Natural killer cell treated with Interleukin-12 subunit alpha and Interleukin-12 subunit beta and Interleukin-15 and Interleukin-18, amount 100 ng/mL, for 72 hours (primary cell): ENCODE data around the gene ARHGAP25. TPM values are rescaled to one million over a fixed set of nuclear protein-coding genes. Genes with fewer than 3 reads are reported as not detected.

Experiments
- ATAC-seq, 2 donors: fragments of 150-1000 bp; cut with Tn5 transposase in 1 of 2; sonication (Bioruptor Pico), chemical (Tn5 transposase) in 1 of 2; 2 replicates each; pipeline ENCODE4 v1.10.0; 2021
- DNase-seq: peaks from one replicate; pipeline ENCODE4 v3.0.0; 2022; ENCODE audit warnings: low spot score
- H3K27ac Mint-ChIP-seq, 2 donors: 1 replicate in 1 of 2; 2 replicates in 1 of 2; pipeline ENCODE4 v1.8.0; 2022; ENCODE audit warnings: mixed read lengths in 2 of 2, mild to moderate bottlenecking in 1 of 2, moderate library complexity in 1 of 2
- H3K27me3 Mint-ChIP-seq, 2 donors: 1 replicate in 1 of 2; 2 replicates in 1 of 2; pipeline ENCODE4 v1.8.0; 2022; ENCODE audit warnings: mixed read lengths in 2 of 2
- H3K36me3 Mint-ChIP-seq: one replicate; pipeline ENCODE4 v1.8.0; 2022; ENCODE audit warnings: mixed read lengths
- H3K4me1 Mint-ChIP-seq, 2 donors: 1 replicate in 1 of 2; 2 replicates in 1 of 2; pipeline ENCODE4 v1.8.0; 2022; ENCODE audit warnings: low read depth in 2 of 2, mixed read lengths in 2 of 2, mild to moderate bottlenecking in 1 of 2
- H3K4me3 Mint-ChIP-seq: one replicate; pipeline ENCODE4 v1.8.0; 2022; ENCODE audit warnings: mixed read lengths
- H3K9me3 Mint-ChIP-seq: 2 replicates; pipeline ENCODE4 v1.8.0; 2022; ENCODE audit warnings: mixed read lengths
- total RNA-seq, 2 donors: library from RNA; stranded (reverse); gene quantifications; one replicate each; pipeline ENCODE4 v1.2.3, GENCODE V29; 2022

Gene ARHGAP25
- total RNA-seq, 2 donors from 2014 or later: 121 to 170 TPM

DNA sequence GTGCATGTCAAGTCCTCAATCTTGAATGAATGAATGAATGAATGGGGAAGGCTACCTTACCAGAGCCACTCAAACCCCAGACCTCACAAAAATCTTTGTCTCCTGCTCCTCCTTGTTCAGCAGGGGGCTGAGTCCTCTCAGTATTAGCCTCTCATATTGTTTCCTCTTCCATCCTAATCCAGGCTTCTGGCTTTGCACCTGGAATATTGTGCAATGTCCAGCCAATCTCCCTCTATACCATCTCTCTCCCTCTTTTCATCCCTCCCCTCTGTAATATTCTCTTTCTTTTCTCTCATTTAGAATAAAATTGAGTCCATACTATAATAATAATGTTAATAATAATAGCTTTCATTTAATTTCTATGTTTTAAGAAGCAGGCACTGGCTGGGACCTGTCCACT is 34.3 kb downstream of the ARHGAP25 start:
- Mint-ChIP-seq H3K27me3 (no peaks in the 10 kb centered on the region), H3K27ac (peak overlapping the region; percentile 90 to 96), H3K4me3 (peak overlapping the region; percentile 94), H3K36me3 (no peaks in the 10 kb centered on the region), H3K4me1 (peaks cover 92 to 100% of the 10 kb centered on the region in 2 donors), H3K9me3 (no peaks in the 10 kb centered on the region)
- DNase-seq: no peak
- ATAC-seq: no peak

DNA sequence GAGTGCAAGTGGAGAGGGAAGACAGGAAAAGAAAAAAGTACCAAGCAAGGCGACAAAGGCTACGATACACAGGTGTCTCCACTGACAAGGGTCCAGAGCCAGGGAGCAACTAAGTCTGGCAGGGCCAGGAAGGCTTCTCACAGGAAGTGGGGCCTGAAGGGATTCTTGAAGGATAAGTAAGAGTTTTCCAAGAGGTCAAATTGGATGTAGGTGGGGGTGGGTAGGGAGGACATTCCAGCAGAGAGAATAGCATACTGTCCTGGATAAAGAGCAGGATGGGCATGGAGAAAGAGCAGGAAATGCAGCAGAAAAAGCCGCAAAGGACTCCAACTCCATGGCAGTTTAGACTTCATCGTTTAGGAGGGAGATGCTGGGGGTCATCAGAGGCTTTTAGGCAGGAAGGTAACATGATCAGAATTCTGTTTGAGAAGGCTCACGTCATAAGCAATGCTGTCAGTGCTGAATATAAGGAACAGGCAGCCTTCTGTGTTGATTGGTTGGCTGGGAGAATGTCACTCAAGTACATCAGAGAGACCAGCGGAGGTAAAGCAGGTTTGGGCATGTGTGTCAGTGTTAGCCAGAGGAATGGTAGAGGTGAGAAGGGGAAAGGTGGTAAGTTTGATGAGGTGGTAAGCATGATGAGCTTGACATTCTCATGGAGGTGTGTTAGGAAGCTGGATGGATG is 35.1 kb downstream of the ARHGAP25 start:
- Mint-ChIP-seq H3K4me3 (peak overlapping the region; percentile 94), H3K4me1 (peaks cover 91 to 99% of the 10 kb centered on the region in 2 donors), H3K27me3 (no peaks in the 10 kb centered on the region), H3K36me3 (no peaks in the 10 kb centered on the region), H3K9me3 (no peaks in the 10 kb centered on the region), H3K27ac (peak overlapping the region; percentile 90 to 96)
- ATAC-seq: no peak
- DNase-seq: no peak

DNA sequence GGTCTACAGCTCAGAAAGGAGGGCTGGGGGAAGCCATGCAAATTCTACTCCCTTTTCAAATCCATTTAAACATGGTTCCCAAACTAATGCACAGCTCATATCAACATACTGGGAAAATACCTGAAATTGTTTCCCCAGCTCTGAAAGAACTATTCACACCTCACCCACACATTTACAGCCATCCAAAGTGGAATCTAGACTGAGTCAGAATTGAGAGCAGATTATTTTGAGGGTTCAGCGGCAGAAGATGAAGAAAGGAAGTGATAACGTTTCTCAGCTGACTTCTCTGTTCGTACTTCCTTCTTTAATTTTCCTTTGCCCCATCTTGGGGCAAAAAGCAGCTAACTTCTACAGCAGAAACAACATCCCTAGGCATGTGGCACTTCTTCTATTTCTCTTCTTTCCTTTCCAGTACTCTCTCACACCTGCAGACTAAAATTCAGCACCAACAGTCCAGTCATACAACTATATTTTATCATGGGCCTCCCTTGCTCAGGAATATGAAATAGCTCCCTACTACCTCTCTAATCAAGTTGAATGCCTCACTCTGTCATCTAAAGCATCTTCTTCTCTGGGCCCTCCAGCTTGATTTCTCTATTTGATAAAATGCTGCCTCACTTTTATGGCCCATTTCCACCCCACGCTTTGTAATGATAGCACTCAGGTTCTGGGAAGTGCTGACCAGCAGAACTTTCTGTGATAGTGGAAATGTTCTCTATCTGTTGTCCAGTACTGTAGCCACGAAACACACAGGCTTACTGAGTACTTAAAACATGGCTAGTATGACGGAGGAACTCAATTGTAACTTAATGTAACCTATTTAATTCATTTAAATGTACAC is 35.9 kb downstream of the ARHGAP25 start:
- Mint-ChIP-seq H3K27ac (peak overlapping the region; percentile 90 to 96), H3K4me1 (peaks cover 90 to 97% of the 10 kb centered on the region in 2 donors), H3K9me3 (no peaks in the 10 kb centered on the region), H3K27me3 (no peaks in the 10 kb centered on the region), H3K36me3 (peaks cover 5% of the 10 kb centered on the region), H3K4me3 (peak overlapping the region; percentile 94)
- ATAC-seq (no peak), DNase-seq (no peak)

DNA sequence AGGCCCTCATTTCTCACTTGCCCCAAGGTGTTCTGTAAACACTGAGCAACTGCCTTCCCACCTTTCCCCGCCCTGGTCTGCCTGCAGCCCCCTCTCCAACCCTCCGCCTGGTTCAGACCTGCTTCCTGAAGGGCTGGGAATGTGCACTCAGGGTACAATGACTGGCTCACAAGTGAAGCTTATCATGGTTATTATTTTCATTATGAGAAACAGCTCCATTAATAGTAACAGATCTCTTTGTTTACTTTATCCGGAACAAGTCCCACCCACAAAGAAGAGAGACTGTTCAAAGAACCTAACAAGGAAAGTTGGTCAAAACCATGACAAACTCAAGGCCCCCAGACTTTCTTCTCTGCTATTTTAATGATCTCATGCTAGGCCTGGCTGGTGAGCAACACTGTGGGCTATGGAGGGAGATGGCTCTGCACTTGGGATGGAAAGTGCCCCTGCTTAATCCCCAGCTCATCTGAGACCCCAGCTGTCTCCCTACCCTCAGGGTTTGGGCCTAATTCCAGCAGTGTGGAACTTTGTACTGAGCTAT is 36.7 kb downstream of the ARHGAP25 start:
- Mint-ChIP-seq H3K36me3 (peaks cover 13% of the 10 kb centered on the region), H3K4me1 (peaks cover 90 to 97% of the 10 kb centered on the region in 2 donors), H3K27ac (peak overlapping the region; percentile 90 to 96), H3K4me3 (peak overlapping the region; percentile 94), H3K9me3 (no peaks in the 10 kb centered on the region), H3K27me3 (no peaks in the 10 kb centered on the region)
- ATAC-seq (no peak), DNase-seq (no peak)

DNA sequence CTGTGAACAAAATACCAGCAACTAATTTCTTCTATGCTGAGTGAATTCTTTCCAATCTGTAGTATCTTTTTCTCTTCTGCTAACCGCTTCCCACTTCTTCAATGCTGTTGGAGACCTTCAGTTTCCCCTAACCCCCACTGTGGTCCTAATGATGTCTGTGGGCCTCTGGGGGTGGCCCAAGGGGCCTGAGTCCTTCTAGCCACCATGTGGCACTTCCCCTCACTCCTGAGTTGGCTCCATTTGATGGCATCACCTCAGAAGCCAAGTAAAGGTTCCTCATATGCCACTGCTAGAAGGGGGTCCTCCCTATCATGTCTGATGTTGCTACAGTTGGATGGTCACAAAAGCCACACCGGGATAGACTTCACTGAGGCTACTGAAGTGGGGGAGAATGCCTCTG is 37.5 kb downstream of the ARHGAP25 start:
- Mint-ChIP-seq H3K27ac (peak overlapping the region; percentile 90 to 96), H3K4me1 (peaks cover 91 to 97% of the 10 kb centered on the region in 2 donors), H3K4me3 (peak overlapping the region; percentile 94), H3K9me3 (no peaks in the 10 kb centered on the region), H3K27me3 (no peaks in the 10 kb centered on the region), H3K36me3 (peaks cover 17% of the 10 kb centered on the region)
- ATAC-seq (no peak), DNase-seq (no peak)

DNA sequence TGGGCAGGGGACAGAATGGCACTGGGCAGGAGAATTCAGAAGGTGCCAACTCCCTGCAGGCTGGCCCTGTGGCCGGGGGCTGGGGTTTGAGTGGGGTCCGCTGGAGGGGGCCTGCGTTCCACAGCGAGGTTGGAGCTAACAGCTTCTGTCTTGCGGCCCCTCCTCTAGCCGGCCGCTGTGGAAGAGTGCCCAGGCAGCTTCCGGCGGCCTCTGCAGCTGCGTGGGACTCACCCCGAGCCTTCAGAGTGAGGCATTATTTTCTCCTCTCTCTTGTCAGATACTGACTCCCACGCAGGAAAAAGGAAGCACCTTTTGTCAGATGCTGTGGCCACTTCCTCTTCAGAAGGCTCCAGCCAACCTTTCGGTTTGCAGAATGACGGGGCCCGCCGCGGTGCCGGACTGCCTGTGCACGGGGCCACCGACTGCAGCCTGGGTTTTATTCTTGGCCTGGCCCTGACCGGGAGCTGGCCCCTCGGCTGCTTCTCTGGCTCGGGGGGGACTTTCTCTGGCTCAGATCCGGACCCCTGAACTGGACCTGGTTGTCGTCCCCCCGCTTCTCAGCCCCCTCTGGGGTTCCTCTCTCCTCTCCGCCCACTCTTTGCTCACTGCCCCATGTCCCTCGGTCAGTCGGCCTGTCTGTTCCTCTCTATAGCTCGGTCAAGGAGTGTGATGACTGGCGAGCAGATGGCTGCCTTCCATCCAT is 40.1 kb downstream of the ARHGAP25 start:
- ATAC-seq (peak; percentile 89 to 91), DNase-seq (peak; percentile 91)
- Mint-ChIP-seq H3K4me3 (peak overlapping the region; percentile 94), H3K36me3 (peaks cover 21% of the 10 kb centered on the region), H3K9me3 (no peaks in the 10 kb centered on the region), H3K4me1 (peaks cover 80 to 88% of the 10 kb centered on the region in 2 donors), H3K27ac (peak overlapping the region; percentile 90 to 96), H3K27me3 (no peaks in the 10 kb centered on the region)

DNA sequence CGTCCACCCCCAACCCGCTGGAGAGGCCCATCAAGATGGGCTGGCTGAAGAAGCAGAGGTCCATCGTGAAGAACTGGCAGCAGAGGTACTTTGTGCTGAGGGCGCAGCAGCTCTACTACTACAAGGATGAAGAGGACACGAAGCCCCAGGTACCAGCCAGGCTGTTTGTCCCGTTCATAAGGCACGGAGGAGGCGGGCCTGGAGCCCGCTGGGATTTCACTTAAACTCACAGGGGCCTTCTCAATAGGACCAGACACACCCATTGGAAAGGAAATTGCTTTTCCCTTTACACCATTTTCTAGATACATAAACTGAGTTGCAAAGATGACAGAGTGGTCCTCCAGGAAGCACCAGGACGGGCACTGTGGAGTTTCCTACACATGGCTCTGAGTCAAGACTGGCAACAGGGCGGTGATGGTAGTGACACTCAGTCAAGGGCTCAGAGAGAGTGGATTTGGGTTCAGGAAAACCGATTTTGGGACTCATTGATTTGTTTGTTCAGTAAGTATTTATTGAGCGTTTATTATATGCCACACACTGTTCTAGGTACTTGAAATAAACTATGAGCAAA is 40.7 kb downstream of the ARHGAP25 start:
- H3K4me3 Mint-ChIP-seq: peak overlapping the region; percentile 94
- no peaks in the 10 kb centered on the region for H3K9me3 Mint-ChIP-seq
- H3K4me1 Mint-ChIP-seq: peaks cover 77 to 87% of the 10 kb centered on the region in 2 donors
- DNase-seq (no peak), ATAC-seq (peak; percentile 2 to 31)
- H3K27ac Mint-ChIP-seq: peak overlapping the region; percentile 90 to 96
- no peaks in the 10 kb centered on the region for H3K27me3 Mint-ChIP-seq
- peaks cover 24% of the 10 kb centered on the region for H3K36me3 Mint-ChIP-seq

DNA sequence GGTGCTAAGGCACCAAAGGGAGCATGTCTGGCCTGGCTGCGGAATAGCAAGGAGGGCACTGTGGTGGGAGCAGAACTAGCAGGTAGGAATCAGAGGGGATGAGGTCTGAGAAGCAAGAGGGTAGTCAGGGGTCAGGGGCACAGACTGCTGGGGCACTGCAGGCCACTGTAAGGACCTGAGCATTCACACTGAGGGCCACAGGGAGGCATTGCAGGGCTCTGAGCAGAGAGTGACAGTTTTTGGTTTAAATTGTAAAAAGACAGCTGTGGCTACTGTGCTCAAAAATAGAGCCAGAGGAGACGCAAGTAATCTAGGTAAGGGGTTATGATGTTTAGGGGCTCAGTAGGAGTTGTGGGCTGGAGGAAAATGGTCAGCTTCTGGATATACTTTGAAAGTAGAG is 41.5 kb downstream of the ARHGAP25 start:
- no peak for DNase-seq
- peak overlapping the region; percentile 94 for H3K4me3 Mint-ChIP-seq

DNA sequence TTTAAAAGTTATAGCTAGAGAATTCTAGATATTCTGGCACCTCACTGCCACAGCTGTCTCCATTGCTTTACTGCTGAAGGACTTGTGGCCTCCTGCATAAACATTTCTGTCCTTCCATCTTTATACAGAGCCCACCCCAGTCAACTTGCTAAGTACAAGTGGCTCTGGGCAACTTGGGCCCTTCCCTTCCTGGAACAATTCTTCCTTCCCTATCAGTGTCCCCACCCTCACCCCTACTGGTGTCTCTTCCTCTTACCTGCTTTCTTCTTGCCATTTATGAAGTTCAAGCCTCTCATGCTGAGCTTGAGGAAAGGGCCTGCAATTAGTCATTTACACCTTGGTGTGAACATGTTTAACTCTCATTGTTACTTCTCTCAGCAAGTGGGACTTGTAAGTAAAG is 45.0 kb downstream of the ARHGAP25 start:
- Mint-ChIP-seq H3K36me3 (peaks cover 36% of the 10 kb centered on the region), H3K4me3 (peak overlapping the region; percentile 82), H3K9me3 (no peaks in the 10 kb centered on the region), H3K27ac (peak overlapping the region; percentile 83 to 89), H3K4me1 (peaks cover 60 to 63% of the 10 kb centered on the region in 2 donors), H3K27me3 (no peaks in the 10 kb centered on the region)
- no peak for ATAC-seq
- no peak for DNase-seq

More for the DNA sequence above, 41.5 kb downstream of the ARHGAP25 start:
- peaks cover 31% of the 10 kb centered on the region for H3K36me3 Mint-ChIP-seq
- H3K9me3 Mint-ChIP-seq: no peaks in the 10 kb centered on the region
- no peaks in the 10 kb centered on the region for H3K27me3 Mint-ChIP-seq
- H3K4me1 Mint-ChIP-seq: peaks cover 78 to 87% of the 10 kb centered on the region in 2 donors
- H3K27ac Mint-ChIP-seq: peak overlapping the region; percentile 90 to 96
- ATAC-seq: no peak

DNA sequence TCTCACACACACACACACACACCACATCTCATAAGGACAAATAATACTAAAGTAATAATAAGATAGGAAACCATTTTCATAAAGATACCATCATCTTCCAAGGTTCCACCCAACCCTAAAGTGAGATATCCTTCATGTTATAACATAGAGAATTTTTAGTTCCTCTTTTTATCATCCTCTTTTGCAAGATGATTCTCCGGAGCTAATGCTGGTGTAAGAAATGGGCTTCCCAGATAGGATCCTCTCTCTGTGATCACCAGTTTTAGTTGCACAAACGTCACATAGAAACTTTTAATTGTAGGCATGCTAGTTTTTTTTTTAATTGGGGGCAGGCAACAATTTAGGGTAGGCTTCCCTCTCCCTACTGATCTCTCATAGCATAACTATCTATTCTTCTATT is 49.6 kb downstream of the ARHGAP25 start:
- H3K27ac Mint-ChIP-seq: no peak overlapping the region
- H3K27me3 Mint-ChIP-seq: no peaks in the 10 kb centered on the region
- ATAC-seq: no peak

DNA sequence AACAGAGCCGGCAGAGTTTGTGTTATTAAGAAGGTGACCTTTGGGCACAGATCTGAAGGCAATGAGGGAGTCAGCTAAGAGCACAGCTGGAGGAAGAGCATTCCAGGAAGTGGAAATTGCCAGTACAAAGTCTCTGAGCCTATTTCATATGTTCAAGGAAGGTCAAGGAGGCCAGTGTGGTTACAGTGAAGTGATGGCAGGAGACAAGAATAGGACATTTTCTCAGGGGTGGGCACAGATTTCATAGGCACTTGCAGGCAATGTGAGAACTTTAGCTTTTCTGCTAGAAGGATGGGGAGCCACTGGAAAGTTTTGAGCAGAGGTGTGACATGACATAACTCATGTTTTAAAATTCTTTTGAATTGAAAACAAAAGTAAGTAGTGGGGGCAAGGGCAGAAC is 50.3 kb downstream of the ARHGAP25 start:
- H3K27me3 Mint-ChIP-seq: no peaks in the 10 kb centered on the region
- no peaks in the 10 kb centered on the region for H3K9me3 Mint-ChIP-seq
- H3K4me1 Mint-ChIP-seq: peaks cover 27 to 28% of the 10 kb centered on the region in 2 donors
- H3K27ac Mint-ChIP-seq: no peak overlapping the region
- ATAC-seq (peak in 1 of 2 donors; percentile 64), DNase-seq (no peak)
- peaks cover 13% of the 10 kb centered on the region for H3K36me3 Mint-ChIP-seq
- H3K4me3 Mint-ChIP-seq: no peak overlapping the region

More for the DNA sequence above, 49.6 kb downstream of the ARHGAP25 start:
- peaks cover 19% of the 10 kb centered on the region for H3K36me3 Mint-ChIP-seq
- H3K4me3 Mint-ChIP-seq: no peak overlapping the region
- H3K9me3 Mint-ChIP-seq: no peaks in the 10 kb centered on the region
- H3K4me1 Mint-ChIP-seq: peaks cover 29% of the 10 kb centered on the region in 2 donors
- no peak for DNase-seq

DNA sequence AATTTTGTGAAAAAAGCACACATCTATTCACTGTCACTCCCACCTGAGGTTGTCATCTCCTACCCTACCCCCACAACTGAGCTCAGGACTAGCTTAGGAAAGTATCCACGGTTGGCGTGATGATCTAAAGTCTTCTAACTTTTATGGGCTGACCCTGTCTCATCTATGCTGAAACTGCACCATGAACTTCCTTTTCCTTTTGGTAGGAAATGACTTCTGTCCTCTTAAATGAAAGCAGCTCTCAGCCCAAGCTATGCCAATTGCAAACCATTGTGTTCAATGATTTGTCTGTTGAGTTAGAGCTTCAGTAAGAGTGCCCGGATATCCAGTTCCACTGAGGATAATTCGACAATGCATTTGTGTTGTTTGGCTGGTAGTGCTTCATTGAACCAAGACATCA is 52.7 kb downstream of the ARHGAP25 start:
- Mint-ChIP-seq H3K9me3 (no peaks in the 10 kb centered on the region), H3K36me3 (peaks cover 23% of the 10 kb centered on the region), H3K4me1 (peaks cover 24 to 30% of the 10 kb centered on the region in 2 donors), H3K4me3 (peak overlapping the region; percentile 30), H3K27me3 (no peaks in the 10 kb centered on the region), H3K27ac (no peak overlapping the region)
- no peak for ATAC-seq
- no peak for DNase-seq

DNA sequence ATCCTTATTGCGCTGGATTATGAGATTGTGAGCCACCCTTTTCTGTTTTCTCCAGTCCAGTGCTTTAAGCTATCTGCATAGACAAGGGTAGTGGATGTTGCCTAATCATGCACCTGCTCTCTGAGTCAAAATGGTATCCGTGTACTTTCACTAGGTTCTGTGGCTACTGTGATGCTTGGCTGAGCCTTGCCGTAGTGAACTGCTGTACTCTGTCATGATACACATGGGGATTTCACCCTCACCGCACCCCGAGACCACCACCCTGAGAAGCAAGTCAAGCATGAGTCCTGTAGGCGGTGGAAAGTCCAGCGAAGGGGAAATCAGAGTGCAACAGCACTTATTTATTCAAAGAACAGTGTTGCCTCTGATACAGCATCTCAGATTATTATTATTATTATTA is 55.0 kb downstream of the ARHGAP25 start:
- ATAC-seq (peak; percentile 76 to 91), DNase-seq (no peak)
- Mint-ChIP-seq H3K9me3 (no peaks in the 10 kb centered on the region), H3K4me1 (peaks cover 38 to 48% of the 10 kb centered on the region in 2 donors), H3K4me3 (peak overlapping the region; percentile 3), H3K27ac (peak overlapping the region; percentile 50 to 96), H3K27me3 (no peaks in the 10 kb centered on the region), H3K36me3 (peaks cover 35% of the 10 kb centered on the region)
